AG04449 (cell line): ENCODE results near the gene DISP2.

ENCODE experiments used
- CTCF ChIA-PET: fragments of 350-600 bp; formaldehyde crosslinking; extraction: SDS; loops from one replicate; lab custom pipeline; 2021; ENCODE audit warnings: antibody characterized with exemption; lab: Yijun Ruan, JAX
- POLR2A ChIA-PET: fragments of 400-600, 350-600 bp; formaldehyde crosslinking; extraction: SDS; loops from one replicate; lab custom pipeline; 2020; ENCODE audit warnings: antibody characterized with exemption, inconsistent platforms; lab: Yijun Ruan, JAX
- DNase-seq: peaks from one replicate; pipeline ENCODE4 v3.0.0-alpha.2; 2010; ENCODE audit warnings: low read depth, low spot score
- H3K4me3 ChIP-seq: 2 replicates; pipeline ENCODE4 v1.5.1; 2011; ENCODE audit warnings: low read depth, mild to moderate bottlenecking, control low read depth, low read length
- CTCF ChIP-seq: IDR thresholded peaks from one replicate; pipeline ENCODE4 v1.5.1; 2011; ENCODE audit warnings: mild to moderate bottlenecking, moderate library complexity, low read length, control low read depth, inconsistent platforms; ENCODE audit not compliant: insufficient read depth; ENCODE audit errors: missing control alignments

Gene DISP2

GRCh38 chr15:40330368-40330836 is 27.6 kb upstream of the DISP2 start:
- ChIA-PET CTCF (interaction anchor here (1.0 to 21.8 kb wide), 5 partner anchors 9 to 93 kb away, joined by 3 to 385 read pairs (median 67); partner anchors contain the start of genes CCDC9B, INAFM2 and PLCB2), POLR2A (interaction anchor here (1.6 to 6.8 kb wide), 2 partner anchors 9 to 13 kb away, joined by 4 to 81 read pairs; partner anchors contain the start of gene CCDC9B)
- no peak overlapping the region for H3K4me3 ChIP-seq
- no peak for DNase-seq
- TF ChIP-seq CTCF = no peak

GRCh38 chr15:40331026-40331425 is 27.0 kb upstream of the DISP2 start:
- TF ChIP-seq CTCF = no peak
- no peak for DNase-seq
- H3K4me3 ChIP-seq = no peak overlapping the region
- ChIA-PET POLR2A (interaction anchor here (1.6 to 6.8 kb wide), 2 partner anchors 9 to 13 kb away, joined by 4 to 81 read pairs; partner anchors contain the start of gene CCDC9B), CTCF (interaction anchor here (1.3 to 21.8 kb wide), 4 partner anchors 9 to 92 kb away, joined by 4 to 385 read pairs (median 144); partner anchors contain the start of genes CCDC9B, INAFM2 and PLCB2)

DNA sequence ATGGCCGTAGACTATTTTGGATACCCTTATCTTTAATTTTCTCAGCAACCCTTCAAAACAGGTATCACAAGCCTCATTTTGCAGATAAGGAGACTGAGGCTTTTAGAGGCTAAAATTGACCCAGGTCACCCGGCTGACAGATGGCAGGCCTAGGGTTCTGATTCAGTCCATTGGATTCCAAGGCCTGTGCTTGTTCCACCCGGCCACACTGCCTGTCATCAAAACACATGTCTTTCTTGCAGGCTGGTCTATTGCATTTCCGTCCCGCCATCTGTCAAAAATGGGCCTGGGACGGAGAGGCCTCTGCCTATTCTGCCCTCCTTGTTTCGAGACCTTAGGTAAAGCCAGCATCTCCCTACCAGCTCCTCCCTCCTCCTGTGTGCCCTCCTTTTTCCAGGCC is 26.4 kb upstream of the DISP2 start:
- ChIA-PET CTCF (interaction anchor here (0.9 to 21.8 kb wide), 5 partner anchors 8 to 92 kb away, joined by 3 to 385 read pairs (median 67); partner anchors contain the start of genes CCDC9B, INAFM2 and PLCB2), POLR2A (interaction anchor here (6.8 kb wide), 1 partner anchor 8 kb away, joined by 81 read pairs; the partner anchor contains the start of gene CCDC9B)
- no peak for TF ChIP-seq CTCF
- DNase-seq = no peak
- no peak overlapping the region for H3K4me3 ChIP-seq

DNA sequence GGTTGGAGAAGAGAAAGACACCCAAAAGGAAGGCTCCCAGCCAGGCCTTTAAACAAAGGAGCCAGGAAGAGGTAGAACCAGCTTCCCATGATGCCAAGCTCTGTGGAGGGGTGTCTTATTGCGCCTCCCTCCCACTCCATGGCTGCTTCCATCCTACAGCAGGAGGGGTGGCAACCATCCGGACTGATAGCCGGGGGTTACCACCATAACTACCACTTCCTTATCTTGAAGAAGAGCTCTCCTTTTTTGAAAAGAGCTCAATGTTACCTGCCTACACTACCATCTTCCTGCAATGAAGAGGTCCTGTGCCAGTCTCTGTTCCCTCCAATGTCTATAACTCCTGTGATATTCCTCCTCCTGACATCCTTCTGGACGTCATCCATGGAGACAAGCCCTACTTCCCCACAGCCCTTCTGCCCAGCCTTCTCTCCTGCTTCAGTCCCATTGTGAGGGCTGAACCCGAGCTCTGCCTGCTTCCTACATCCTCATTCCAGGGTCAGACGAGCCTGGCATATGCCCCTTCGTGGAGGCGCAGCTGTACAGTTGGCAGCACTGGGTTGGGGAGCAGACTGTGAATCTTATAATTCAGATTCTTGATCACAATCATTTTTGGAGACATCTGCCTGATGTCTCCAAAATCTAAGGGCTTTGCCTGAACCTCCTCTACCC is 25.8 kb upstream of the DISP2 start:
- ChIA-PET CTCF (interaction anchor here (0.9 to 21.8 kb wide), 4 partner anchors 7 to 91 kb away, joined by 3 to 385 read pairs (median 144); partner anchors contain the start of genes CCDC9B, INAFM2 and PLCB2), POLR2A (interaction anchor here (0.8 to 6.8 kb wide), 2 partner anchors 8 to 37 kb away, joined by 3 to 81 read pairs; partner anchors contain the start of gene CCDC9B)
- H3K4me3 ChIP-seq = no peak overlapping the region
- DNase-seq = no peak
- no peak for TF ChIP-seq CTCF

DNA sequence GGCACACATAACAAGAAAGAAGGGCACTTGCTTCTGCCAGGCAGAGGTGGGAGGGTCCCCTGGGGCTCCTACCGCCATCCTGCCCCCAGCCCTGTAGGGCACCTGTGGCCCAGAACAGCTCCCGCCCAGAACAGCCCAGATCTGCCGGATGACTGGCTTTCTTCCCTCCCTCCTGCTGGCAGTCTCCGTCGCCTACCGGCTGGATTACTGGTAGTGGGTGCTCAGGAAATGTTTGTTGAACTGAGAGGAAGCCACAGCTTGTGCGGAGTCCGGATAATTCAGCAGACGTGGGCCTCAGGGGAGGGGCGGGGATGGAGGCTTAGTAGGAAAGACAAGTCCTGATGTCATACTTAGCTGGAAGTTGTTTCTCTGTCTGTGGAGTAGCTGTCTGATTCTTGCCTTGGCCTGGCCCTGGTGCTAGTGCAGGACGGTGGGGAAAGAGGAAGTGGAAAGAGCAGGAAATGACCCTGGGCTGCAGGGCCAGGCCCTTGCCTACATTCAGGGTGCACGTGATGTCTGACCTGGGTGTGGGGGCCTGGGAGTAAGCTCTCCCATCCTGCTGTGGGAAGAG is 24.0 kb upstream of the DISP2 start:
- ChIA-PET POLR2A (interaction anchor here (0.7 to 1.5 kb wide), 4 partner anchors 8 to 72 kb away, joined by 4 to 7 read pairs (median 4); partner anchors contain the start of genes INAFM2 and IVD), CTCF (interaction anchor here (1.1 to 21.8 kb wide), 6 partner anchors 5 to 57 kb away, joined by 3 to 385 read pairs (median 60); partner anchors contain the start of genes INAFM2, KNSTRN and PLCB2)
- H3K4me3 ChIP-seq = no peak overlapping the region
- no peak for DNase-seq
- peak; percentile 10 for TF ChIP-seq CTCF
